ENCODE results near the gene EEF2KMT. TPM values are rescaled to one million over a fixed set of nuclear protein-coding genes. Genes with fewer than 3 reads are reported as not detected.
"Not testable (repeated sequence)": the region's sequence is repeated elsewhere in the genome, so short reads cannot be mapped to it uniquely, and the experiment has no call there.

The EEF2KMT gene
- total RNA-seq, 6 experiments from 2014 or later: 13.7 to 20.1 (median 15.9) TPM

- Mint-ChIP-seq H3K9me3 (no peaks in the 10 kb centered on the region), H3K27ac (no peak overlapping the region), H3K27me3 (ENCODE audit: insufficient read depth) (peaks cover 12% of the 10 kb centered on the region), H3K4me1 (ENCODE audit: low read depth) (no peaks in the 10 kb centered on the region), H3K36me3 (ENCODE audit: low read depth) (no peaks in the 10 kb centered on the region), H3K4me3 (no peak overlapping the region)
- TF ChIP-seq CTCF (IDR thresholded peaks at IDR 0.05): no peak
- no peak for DNase-seq
Observed at GRCh38 chr16:5108505-5109158, 11.0 kb upstream of the EEF2KMT start.

- not testable (repeated sequence) for H3K4me1 Mint-ChIP-seq (ENCODE audit: low read depth); H3K36me3 Mint-ChIP-seq (ENCODE audit: low read depth); H3K9me3 Mint-ChIP-seq; DNase-seq; H3K27ac Mint-ChIP-seq; H3K4me3 Mint-ChIP-seq
- peaks cover 22% of the 10 kb centered on the region for H3K27me3 Mint-ChIP-seq (ENCODE audit: insufficient read depth)
Observed at GRCh38 chr16:5105039-5105438, 7.4 kb upstream of the EEF2KMT start.

- not testable (repeated sequence) for H3K27ac Mint-ChIP-seq; DNase-seq; H3K4me3 Mint-ChIP-seq; H3K9me3 Mint-ChIP-seq; H3K36me3 Mint-ChIP-seq (ENCODE audit: low read depth); H3K4me1 Mint-ChIP-seq (ENCODE audit: low read depth)
- peaks cover 24% of the 10 kb centered on the region for H3K27me3 Mint-ChIP-seq (ENCODE audit: insufficient read depth)
Observed at GRCh38 chr16:5103296-5104032, 5.9 kb upstream of the EEF2KMT start.

GRCh38 chr16:5099174-5099573, 1.6 kb upstream of the EEF2KMT start:
- Mint-ChIP-seq H3K4me1 (ENCODE audit: low read depth) (peaks cover 11% of the 10 kb centered on the region), H3K4me3 (peak overlapping the region; percentile 78; the same call in 1 of the 2 replicates), H3K27me3 (ENCODE audit: insufficient read depth) (peaks cover 22% of the 10 kb centered on the region)
- not testable (repeated sequence) for DNase-seq; H3K27ac Mint-ChIP-seq; H3K36me3 Mint-ChIP-seq (ENCODE audit: low read depth); H3K9me3 Mint-ChIP-seq

- DNase-seq; H3K36me3 Mint-ChIP-seq (ENCODE audit: low read depth); H3K9me3 Mint-ChIP-seq: not testable (repeated sequence)
- Mint-ChIP-seq H3K27ac (peak overlapping the region; percentile 68; the same call in 1 of the 2 replicates), H3K4me1 (ENCODE audit: low read depth) (peaks cover 11% of the 10 kb centered on the region), H3K4me3 (peak overlapping the region; percentile 93), H3K27me3 (ENCODE audit: insufficient read depth) (peaks cover 22% of the 10 kb centered on the region)
Observed at GRCh38 chr16:5098221-5099159, 895 bp upstream of the EEF2KMT start.

GRCh38 chr16:5097061-5097469, 530 bp downstream of the EEF2KMT start:
- peaks cover 13% of the 10 kb centered on the region for H3K27me3 Mint-ChIP-seq (ENCODE audit: insufficient read depth)

GRCh38 chr16:5096437-5097060, 1.0 kb downstream of the EEF2KMT start:
- H3K9me3 Mint-ChIP-seq; H3K36me3 Mint-ChIP-seq (ENCODE audit: low read depth): not testable (repeated sequence)
- H3K4me1 Mint-ChIP-seq (ENCODE audit: low read depth): peaks cover 18% of the 10 kb centered on the region
- H3K27ac Mint-ChIP-seq: peak overlapping the region; percentile 91
- DNase-seq: peak; percentile 44
- peak overlapping the region; percentile 93 for H3K4me3 Mint-ChIP-seq
- H3K27me3 Mint-ChIP-seq (ENCODE audit: insufficient read depth): peaks cover 14% of the 10 kb centered on the region

More at GRCh38 chr16:5097061-5097469, 530 bp downstream of the EEF2KMT start:
- H3K4me1 Mint-ChIP-seq (ENCODE audit: low read depth): peaks cover 15% of the 10 kb centered on the region
- not testable (repeated sequence) for DNase-seq; H3K36me3 Mint-ChIP-seq (ENCODE audit: low read depth); H3K9me3 Mint-ChIP-seq
- peak overlapping the region; percentile 93 for H3K4me3 Mint-ChIP-seq
- H3K27ac Mint-ChIP-seq: peak overlapping the region; percentile 91

GRCh38 chr16:5095145-5095830, 2.3 kb downstream of the EEF2KMT start:
- not testable (repeated sequence) for H3K27ac Mint-ChIP-seq; H3K4me3 Mint-ChIP-seq; H3K36me3 Mint-ChIP-seq (ENCODE audit: low read depth); H3K27me3 Mint-ChIP-seq (ENCODE audit: insufficient read depth); H3K9me3 Mint-ChIP-seq; DNase-seq
- peaks cover 22% of the 10 kb centered on the region for H3K4me1 Mint-ChIP-seq (ENCODE audit: low read depth)

GRCh38 chr16:5093746-5094145, 3.8 kb downstream of the EEF2KMT start:
- H3K9me3 Mint-ChIP-seq; H3K27ac Mint-ChIP-seq; H3K27me3 Mint-ChIP-seq (ENCODE audit: insufficient read depth); H3K4me3 Mint-ChIP-seq; DNase-seq; H3K36me3 Mint-ChIP-seq (ENCODE audit: low read depth): not testable (repeated sequence)
- H3K4me1 Mint-ChIP-seq (ENCODE audit: low read depth): peaks cover 23% of the 10 kb centered on the region

- H3K4me3 Mint-ChIP-seq, H3K27ac Mint-ChIP-seq: not testable (repeated sequence)
Observed at GRCh38 chr16:5093081-5093480, 4.5 kb downstream of the EEF2KMT start.

GRCh38 chr16:5090592-5090991, 7.0 kb downstream of the EEF2KMT start:
- H3K27ac Mint-ChIP-seq: not testable (repeated sequence)
- peaks cover 12% of the 10 kb centered on the region for H3K4me1 Mint-ChIP-seq (ENCODE audit: low read depth)

More at GRCh38 chr16:5093081-5093480, 4.5 kb downstream of the EEF2KMT start:
- not testable (repeated sequence) for DNase-seq; H3K36me3 Mint-ChIP-seq (ENCODE audit: low read depth); H3K27me3 Mint-ChIP-seq (ENCODE audit: insufficient read depth); H3K9me3 Mint-ChIP-seq
- H3K4me1 Mint-ChIP-seq (ENCODE audit: low read depth): peaks cover 23% of the 10 kb centered on the region

More at GRCh38 chr16:5090592-5090991, 7.0 kb downstream of the EEF2KMT start:
- DNase-seq; H3K4me3 Mint-ChIP-seq; H3K27me3 Mint-ChIP-seq (ENCODE audit: insufficient read depth); H3K36me3 Mint-ChIP-seq (ENCODE audit: low read depth); H3K9me3 Mint-ChIP-seq: not testable (repeated sequence)
